ENCODE results near the gene PTPRN2. TPM values are rescaled to one million over a fixed set of nuclear protein-coding genes. Genes with fewer than 3 reads are reported as not detected.

PTPRN2 gene
- total and polyA plus RNA-seq, 2 donors (not counting 3 experiments of a cell fraction or from before 2014, with no cell fraction given) = 0.62 to 0.88 TPM

DNA sequence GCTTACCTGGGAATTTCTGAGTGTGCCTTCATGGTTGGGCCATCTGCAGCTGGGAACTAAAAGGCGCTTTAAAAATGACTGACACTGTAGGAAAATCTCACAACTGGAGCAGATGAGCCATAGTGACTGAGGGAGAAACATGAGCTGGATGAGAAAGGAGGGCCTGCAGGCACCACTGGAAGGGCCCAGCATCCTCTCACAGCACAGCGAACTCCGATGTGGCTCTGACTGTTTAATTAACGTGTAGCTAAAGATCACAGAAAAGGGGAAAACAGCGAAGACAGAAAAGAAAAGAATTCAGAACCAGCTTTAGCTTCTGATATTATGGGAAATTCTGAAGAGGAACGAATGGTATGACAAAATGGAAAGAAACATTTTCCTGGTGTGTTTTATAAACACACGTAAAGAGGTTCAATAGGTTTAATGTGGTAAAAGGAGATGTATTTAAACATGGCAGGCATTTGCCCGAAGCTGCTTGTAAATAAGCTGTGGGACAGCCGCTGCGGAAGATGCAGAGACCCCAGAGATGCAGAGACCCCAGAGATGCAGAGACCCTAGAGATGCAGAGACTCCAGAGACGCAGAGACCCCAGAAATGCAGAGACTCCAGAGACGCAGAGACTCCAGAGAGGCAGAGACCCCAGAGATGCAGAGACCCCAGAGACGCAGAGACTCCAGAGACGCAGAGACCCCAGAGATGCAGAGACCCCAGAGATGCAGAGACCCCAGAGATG lies 534.3 kb downstream of the PTPRN2 start:
- dilution Hi-C loops (cut with MboI; ENCODE audit: extremely low pct_ligation_motif_present, low sequenced_read_pairs) (no loop called here), intact Hi-C loops (cut with micrococcal nuclease) (no loop called here)
- FAIRE-seq (no peak), DNase-seq (ENCODE audit: low read depth, low spot score) (no peak)
- Histone ChIP-seq H3K9ac (replicated peaks; ENCODE audit: extremely low read depth, insufficient read depth, low read length) (no peak overlapping the region), H3K27me3 (ENCODE audit: control insufficient read depth in 2 of 2, insufficient read depth in 2 of 2, low read length in 2 of 2) (no peaks in the 10 kb centered on the region), H3K9me1 (replicated peaks; ENCODE audit: control insufficient read depth, extremely low read depth, insufficient read depth, low read length) (no peaks in the 10 kb centered on the region), H3K4me3 (replicated peaks in 1 of 3; ENCODE audit: insufficient read depth in 1 of 3, low read depth in 1 of 3, low read length in 3 of 3) (no peak overlapping the region), H4K20me1 (replicated peaks; ENCODE audit: control insufficient read depth, extremely low read depth, insufficient read depth, low read length) (no peaks in the 10 kb centered on the region), H2AFZ (ENCODE audit: low read depth, low read length) (no peak overlapping the region), H3K4me1 (ENCODE audit: control insufficient read depth, extremely low read depth, insufficient read depth, low read length) (no peaks in the 10 kb centered on the region), H3K9me3 (replicated peaks; ENCODE audit: control insufficient read depth, insufficient read depth, low read length) (peaks cover 6% of the 10 kb centered on the region), H3K36me3 (ENCODE audit: control insufficient read depth in 2 of 2, extremely low read depth in 1 of 2, insufficient read depth in 2 of 2, low read length in 2 of 2) (no peaks in the 10 kb centered on the region), H3K27ac (ENCODE audit: insufficient read depth, low read depth, low read length) (no peak overlapping the region), H3K79me2 (ENCODE audit: control insufficient read depth, insufficient read depth, low read length) (no peaks in the 10 kb centered on the region), H3K4me2 (ENCODE audit: insufficient read depth, low read length) (no peak overlapping the region)
- TF ChIP-seq JUN (IDR thresholded peaks at IDR 0.05; ENCODE audit: borderline replicate concordance, insufficient read depth, insufficient read length, low read depth) (no peak), FOS (IDR thresholded peaks at IDR 0.05; ENCODE audit: borderline replicate concordance, insufficient read depth, low read length) (no peak), POLR2A (IDR thresholded peaks at IDR 0.05; ENCODE audit: low read depth, low read length) (no peak)
- TF ChIP-seq, protein P1, sequence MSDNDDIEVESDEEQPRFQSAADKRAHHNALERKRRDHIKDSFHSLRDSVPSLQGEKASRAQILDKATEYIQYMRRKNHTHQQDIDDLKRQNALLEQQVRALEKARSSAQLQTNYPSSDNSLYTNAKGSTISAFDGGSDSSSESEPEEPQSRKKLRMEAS (IDR thresholded peaks at IDR 0.05; ENCODE audit: insufficient read depth, insufficient read length) = no peak
- TF ChIP-seq, protein P2, sequence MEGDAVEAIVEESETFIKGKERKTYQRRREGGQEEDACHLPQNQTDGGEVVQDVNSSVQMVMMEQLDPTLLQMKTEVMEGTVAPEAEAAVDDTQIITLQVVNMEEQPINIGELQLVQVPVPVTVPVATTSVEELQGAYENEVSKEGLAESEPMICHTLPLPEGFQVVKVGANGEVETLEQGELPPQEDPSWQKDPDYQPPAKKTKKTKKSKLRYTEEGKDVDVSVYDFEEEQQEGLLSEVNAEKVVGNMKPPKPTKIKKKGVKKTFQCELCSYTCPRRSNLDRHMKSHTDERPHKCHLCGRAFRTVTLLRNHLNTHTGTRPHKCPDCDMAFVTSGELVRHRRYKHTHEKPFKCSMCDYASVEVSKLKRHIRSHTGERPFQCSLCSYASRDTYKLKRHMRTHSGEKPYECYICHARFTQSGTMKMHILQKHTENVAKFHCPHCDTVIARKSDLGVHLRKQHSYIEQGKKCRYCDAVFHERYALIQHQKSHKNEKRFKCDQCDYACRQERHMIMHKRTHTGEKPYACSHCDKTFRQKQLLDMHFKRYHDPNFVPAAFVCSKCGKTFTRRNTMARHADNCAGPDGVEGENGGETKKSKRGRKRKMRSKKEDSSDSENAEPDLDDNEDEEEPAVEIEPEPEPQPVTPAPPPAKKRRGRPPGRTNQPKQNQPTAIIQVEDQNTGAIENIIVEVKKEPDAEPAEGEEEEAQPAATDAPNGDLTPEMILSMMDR (IDR thresholded peaks at IDR 0.05; ENCODE audit: extremely low read depth in 1 of 2, insufficient read depth in 1 of 2, low read depth in 1 of 2, low read length in 2 of 2) = no peak
- ChIA-PET CTCF (no interaction called here), POLR2A (no interaction called here)
- BruUV-seq (replicated peaks) = no TSS peak

Data from endothelial cell of umbilical vein (primary cell).